ENCODE results near the gene SLC48A1. TPM values are rescaled to one million over a fixed set of nuclear protein-coding genes. Genes with fewer than 3 reads are reported as not detected.
A peak's percentile ranks its signal among the peaks of the same experiment; 100 is the strongest.
"Not testable (repeated sequence)": the region's sequence is repeated elsewhere in the genome, so short reads cannot be mapped to it uniquely, and the experiment has no call there.

Gene SLC48A1
- total RNA-seq, 3 donors from 2014 or later (not counting 1 experiment from before 2014, with no cell fraction given) = 2.0 to 4.4 (median 3.4) TPM

DNA sequence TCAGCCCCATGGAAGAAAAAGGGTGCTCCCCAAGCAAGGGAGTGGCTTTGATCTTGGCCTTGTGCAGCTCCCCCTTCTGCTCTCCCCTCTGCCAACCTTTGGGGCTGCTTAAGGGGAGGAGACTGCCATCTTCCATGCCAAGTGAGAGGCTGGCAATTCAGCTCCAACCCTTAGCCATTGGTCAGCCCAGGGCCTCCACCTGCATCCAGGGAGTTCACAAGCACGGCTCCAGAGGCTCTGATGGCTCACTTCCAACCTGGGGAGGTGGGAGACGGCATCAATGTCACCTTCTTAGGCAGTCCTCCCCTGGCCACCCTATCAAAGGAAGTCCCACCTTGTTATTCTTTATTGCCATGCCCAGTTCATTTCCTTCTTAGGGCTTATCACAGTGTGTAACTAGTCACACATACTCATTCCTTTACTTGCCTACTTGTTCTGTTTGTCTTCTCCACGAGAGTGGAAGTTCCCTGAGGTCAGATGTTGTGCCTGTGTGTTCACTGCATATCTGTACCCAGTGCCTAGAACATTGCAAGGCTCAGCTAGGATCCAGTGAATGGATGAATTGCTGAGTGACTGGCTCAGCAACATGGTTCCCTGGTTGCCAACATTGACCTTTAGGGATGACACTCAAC lies 41.6 kb downstream of the SLC48A1 start:
- peaks cover 81 to 88% of the 10 kb centered on the region in 2 donors for H3K4me1 Mint-ChIP-seq
- Histone ChIP-seq H3K27me3 (ENCODE audit: control insufficient read depth, insufficient read depth, low read length) (no peaks in the 10 kb centered on the region), H3K4me3 (ENCODE audit: low read length) (no peak overlapping the region), H3K9me3 (ENCODE audit: control insufficient read depth, insufficient read depth, low read length) (no peaks in the 10 kb centered on the region), H3K4me1 (ENCODE audit: control insufficient read depth, insufficient read depth, low read length) (peaks cover 93% of the 10 kb centered on the region), H3K27ac (ENCODE audit: low read length) (peak overlapping the region; percentile 87), H3K36me3 (ENCODE audit: control insufficient read depth, insufficient read depth, low read length) (peaks cover 5% of the 10 kb centered on the region)
- no peaks in the 10 kb centered on the region for H3K27me3 Mint-ChIP-seq (ENCODE audit: low read depth in 2 of 2)
- TF ChIP-seq, protein P1, sequence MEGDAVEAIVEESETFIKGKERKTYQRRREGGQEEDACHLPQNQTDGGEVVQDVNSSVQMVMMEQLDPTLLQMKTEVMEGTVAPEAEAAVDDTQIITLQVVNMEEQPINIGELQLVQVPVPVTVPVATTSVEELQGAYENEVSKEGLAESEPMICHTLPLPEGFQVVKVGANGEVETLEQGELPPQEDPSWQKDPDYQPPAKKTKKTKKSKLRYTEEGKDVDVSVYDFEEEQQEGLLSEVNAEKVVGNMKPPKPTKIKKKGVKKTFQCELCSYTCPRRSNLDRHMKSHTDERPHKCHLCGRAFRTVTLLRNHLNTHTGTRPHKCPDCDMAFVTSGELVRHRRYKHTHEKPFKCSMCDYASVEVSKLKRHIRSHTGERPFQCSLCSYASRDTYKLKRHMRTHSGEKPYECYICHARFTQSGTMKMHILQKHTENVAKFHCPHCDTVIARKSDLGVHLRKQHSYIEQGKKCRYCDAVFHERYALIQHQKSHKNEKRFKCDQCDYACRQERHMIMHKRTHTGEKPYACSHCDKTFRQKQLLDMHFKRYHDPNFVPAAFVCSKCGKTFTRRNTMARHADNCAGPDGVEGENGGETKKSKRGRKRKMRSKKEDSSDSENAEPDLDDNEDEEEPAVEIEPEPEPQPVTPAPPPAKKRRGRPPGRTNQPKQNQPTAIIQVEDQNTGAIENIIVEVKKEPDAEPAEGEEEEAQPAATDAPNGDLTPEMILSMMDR (IDR thresholded peaks at IDR 0.05) = no peak
- H3K4me3 Mint-ChIP-seq = peak overlapping the region; percentile 88
- no peaks in the 10 kb centered on the region for H3K9me3 Mint-ChIP-seq
- WGBS (ENCODE audit: insufficient coverage) = 55% methylated on average over 3 of the region's 3 CpGs
- peak overlapping the region; percentile 91 to 92 for H3K27ac Mint-ChIP-seq
- DNase-seq (peak in 1 of 2 donors; percentile 37), ATAC-seq (peak in 1 of 3 donors; percentile 1)
- intact Hi-C loops (cut with micrococcal nuclease) = loop anchor here (5.0 to 10.0 kb wide), 4 partner anchors 293 to 1597 kb away; partner anchors contain the start of gene SENP1
- no peaks in the 10 kb centered on the region for H3K36me3 Mint-ChIP-seq

DNA sequence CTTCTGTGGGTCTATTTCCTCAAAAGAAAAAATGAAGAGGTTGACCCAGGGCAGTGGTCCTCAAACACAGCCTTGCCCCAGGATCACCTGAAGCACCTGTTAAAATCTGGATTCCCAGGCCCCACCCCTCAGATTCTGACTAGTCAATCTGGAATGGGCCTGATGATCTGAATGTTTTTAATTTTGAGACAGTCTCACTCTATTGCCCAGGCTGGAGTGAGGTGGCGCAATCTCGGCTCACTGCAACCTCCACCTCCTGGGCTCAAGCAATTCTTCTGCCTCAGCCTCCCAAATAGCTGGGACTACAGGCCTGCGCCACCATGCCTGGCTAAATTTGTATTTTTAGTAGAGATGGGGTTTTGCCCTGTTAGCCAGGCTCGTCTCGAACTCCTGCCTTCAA lies 42.4 kb downstream of the SLC48A1 start:
- H3K36me3 ChIP-seq (ENCODE audit: control insufficient read depth, insufficient read depth, low read length); ATAC-seq; DNase-seq; H3K9me3 ChIP-seq (ENCODE audit: control insufficient read depth, insufficient read depth, low read length); H3K36me3 Mint-ChIP-seq; H3K27me3 ChIP-seq (ENCODE audit: control insufficient read depth, insufficient read depth, low read length); H3K4me3 ChIP-seq (ENCODE audit: low read length); H3K27me3 Mint-ChIP-seq (ENCODE audit: low read depth in 2 of 2); H3K9me3 Mint-ChIP-seq: not testable (repeated sequence)
- WGBS (ENCODE audit: insufficient coverage) = 100% methylated on average over 2 of the region's 5 CpGs
- Mint-ChIP-seq H3K4me3 (peak overlapping the region; percentile 88), H3K27ac (peak overlapping the region; percentile 91 to 92), H3K4me1 (peaks cover 73 to 88% of the 10 kb centered on the region in 2 donors)
- intact Hi-C loops (cut with micrococcal nuclease) = loop anchor here (10.0 kb wide), 2 partner anchors 421 to 601 kb away; no protein-coding TSS in a partner anchor
- Histone ChIP-seq H3K27ac (ENCODE audit: low read length) (peak overlapping the region; percentile 87), H3K4me1 (ENCODE audit: control insufficient read depth, insufficient read depth, low read length) (peaks cover 89% of the 10 kb centered on the region)

DNA sequence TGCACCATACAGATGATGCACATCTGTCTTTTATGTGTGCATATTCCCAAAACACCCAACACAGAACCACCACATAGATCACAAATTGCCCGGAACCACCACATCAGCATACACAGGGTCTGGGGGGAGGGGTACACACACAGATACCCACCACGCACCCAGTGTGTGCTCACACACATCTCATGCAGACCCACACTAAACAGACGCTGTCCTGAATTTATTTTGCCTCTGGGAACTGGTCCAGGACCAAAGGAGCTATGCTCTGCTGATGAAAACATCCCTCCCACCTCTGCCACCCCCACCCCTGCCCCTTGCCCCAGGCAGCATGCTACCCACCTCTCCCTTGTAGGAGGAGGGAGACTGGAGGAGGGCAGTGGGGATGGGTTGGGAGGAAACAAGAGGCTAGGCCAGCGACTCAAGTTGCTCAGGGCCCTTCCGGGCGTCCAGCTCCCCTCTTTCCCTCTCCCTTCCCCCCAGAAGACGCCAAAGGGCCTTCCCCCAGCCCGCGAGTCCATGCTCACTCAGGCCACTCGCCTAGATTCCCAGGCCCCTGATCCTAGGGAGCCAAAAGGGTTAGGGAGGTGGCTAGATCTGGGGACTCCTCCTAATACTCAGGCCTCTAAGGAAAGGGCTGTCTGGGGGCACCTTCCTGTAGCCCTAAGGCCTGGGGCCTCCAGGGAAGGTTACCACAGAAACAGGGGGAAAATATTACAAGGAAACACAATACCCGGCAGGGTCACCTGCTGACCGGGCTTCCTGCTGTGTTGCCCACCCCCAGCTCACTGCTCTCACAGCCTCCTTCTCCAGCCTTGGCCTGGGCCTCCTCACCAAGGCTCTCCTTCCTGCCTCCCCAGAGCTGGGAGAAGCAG lies 43.6 kb downstream of the SLC48A1 start:
- Mint-ChIP-seq H3K9me3 (no peaks in the 10 kb centered on the region), H3K27me3 (ENCODE audit: low read depth in 2 of 2) (no peaks in the 10 kb centered on the region), H3K36me3 (no peaks in the 10 kb centered on the region), H3K4me3 (peak overlapping the region; percentile 97), H3K27ac (peak overlapping the region; percentile 91 to 92), H3K4me1 (peaks cover 61 to 78% of the 10 kb centered on the region in 2 donors)
- Histone ChIP-seq H3K27ac (ENCODE audit: low read length) (peak overlapping the region; percentile 86), H3K4me3 (ENCODE audit: low read length) (peak overlapping the region; percentile 22), H3K36me3 (ENCODE audit: control insufficient read depth, insufficient read depth, low read length) (peaks cover 5% of the 10 kb centered on the region), H3K27me3 (ENCODE audit: control insufficient read depth, insufficient read depth, low read length) (no peaks in the 10 kb centered on the region), H3K4me1 (ENCODE audit: control insufficient read depth, insufficient read depth, low read length) (peaks cover 86% of the 10 kb centered on the region), H3K9me3 (ENCODE audit: control insufficient read depth, insufficient read depth, low read length) (no peaks in the 10 kb centered on the region)
- intact Hi-C loops (cut with micrococcal nuclease) = loop anchor here (10.0 kb wide), 2 partner anchors 422 to 602 kb away; no protein-coding TSS in a partner anchor
- DNase-seq (no peak), ATAC-seq (no peak)
- 28% methylated on average over 8 of the region's 12 CpGs for WGBS (ENCODE audit: insufficient coverage)
- TF ChIP-seq, protein P1 (IDR thresholded peaks at IDR 0.05) = no peak
